Measurements from ENCODE around the gene PICK1. TPM values are rescaled to one million over a fixed set of nuclear protein-coding genes. Genes with fewer than 3 reads are reported as not detected.

The PICK1 gene
- total RNA-seq = 11.9 and 15.1 TPM in 2 replicates

- Mint-ChIP-seq H3K9me3 (peaks cover 3% of the 10 kb centered on the region), H3K4me3 (peak within 1 kb of the TSS; percentile 96), H3K4me1 (peaks cover 15% of the 10 kb centered on the region), H3K27me3 (peaks cover 7% of the 10 kb centered on the region), H3K27ac (peak within 1 kb of the TSS; percentile 96), H3K36me3 (ENCODE audit: low read depth) (peaks cover 4% of the 10 kb centered on the region)
- peak; percentile 92 for DNase-seq
- intact Hi-C loops (cut with micrococcal nuclease) = no loop called here
These were observed at the start of gene PICK1 for GRCh38 chr22:38056969-38057891. TSS of gene PICK1 (plus strand) at chr22:38057404. CDS start at chr22:38057810, 406 bp downstream.

- Mint-ChIP-seq H3K27ac (no peak overlapping the region), H3K4me1 (no peaks in the 10 kb centered on the region), H3K9me3 (no peaks in the 10 kb centered on the region), H3K36me3 (ENCODE audit: low read depth) (no peaks in the 10 kb centered on the region), H3K4me3 (no peak overlapping the region), H3K27me3 (peaks cover 2% of the 10 kb centered on the region)
- intact Hi-C loops (cut with micrococcal nuclease) = no loop called here
- DNase-seq = no peak
These were observed 48.0 kb upstream of the PICK1 start for GRCh38 chr22:38009000-38009806.

- intact Hi-C loops (cut with micrococcal nuclease) = no loop called here
- no peaks in the 10 kb centered on the region for H3K36me3 Mint-ChIP-seq (ENCODE audit: low read depth)
- no peaks in the 10 kb centered on the region for H3K4me1 Mint-ChIP-seq
- peaks cover 2% of the 10 kb centered on the region for H3K27me3 Mint-ChIP-seq
- no peak for DNase-seq
- no peaks in the 10 kb centered on the region for H3K9me3 Mint-ChIP-seq
- no peak overlapping the region for H3K27ac Mint-ChIP-seq
- H3K4me3 Mint-ChIP-seq = no peak overlapping the region
These were observed 44.6 kb upstream of the PICK1 start for GRCh38 chr22:38012604-38013072.

- H3K27ac Mint-ChIP-seq = no peak overlapping the region
- intact Hi-C loops (cut with micrococcal nuclease) = no loop called here
- H3K4me3 Mint-ChIP-seq = no peak overlapping the region
- peaks cover 2% of the 10 kb centered on the region for H3K27me3 Mint-ChIP-seq
- no peak for DNase-seq
- H3K9me3 Mint-ChIP-seq = no peaks in the 10 kb centered on the region
- H3K4me1 Mint-ChIP-seq = no peaks in the 10 kb centered on the region
- H3K36me3 Mint-ChIP-seq (ENCODE audit: low read depth) = no peaks in the 10 kb centered on the region
These were observed 43.1 kb upstream of the PICK1 start for GRCh38 chr22:38014083-38014482.

- Mint-ChIP-seq H3K4me1 (no peaks in the 10 kb centered on the region), H3K9me3 (no peaks in the 10 kb centered on the region), H3K27ac (no peak overlapping the region), H3K4me3 (no peak overlapping the region), H3K27me3 (no peaks in the 10 kb centered on the region), H3K36me3 (ENCODE audit: low read depth) (no peaks in the 10 kb centered on the region)
- DNase-seq = no peak
- intact Hi-C loops (cut with micrococcal nuclease) = no loop called here
These were observed 40.7 kb upstream of the PICK1 start for GRCh38 chr22:38016182-38017151.

- no peaks in the 10 kb centered on the region for H3K4me1 Mint-ChIP-seq
- no peaks in the 10 kb centered on the region for H3K27me3 Mint-ChIP-seq
- no peaks in the 10 kb centered on the region for H3K36me3 Mint-ChIP-seq (ENCODE audit: low read depth)
- no peak for DNase-seq
- intact Hi-C loops (cut with micrococcal nuclease) = no loop called here
- no peak overlapping the region for H3K27ac Mint-ChIP-seq
- H3K4me3 Mint-ChIP-seq = no peak overlapping the region
- no peaks in the 10 kb centered on the region for H3K9me3 Mint-ChIP-seq
These were observed 39.8 kb upstream of the PICK1 start for GRCh38 chr22:38017272-38017920.

DNA sequence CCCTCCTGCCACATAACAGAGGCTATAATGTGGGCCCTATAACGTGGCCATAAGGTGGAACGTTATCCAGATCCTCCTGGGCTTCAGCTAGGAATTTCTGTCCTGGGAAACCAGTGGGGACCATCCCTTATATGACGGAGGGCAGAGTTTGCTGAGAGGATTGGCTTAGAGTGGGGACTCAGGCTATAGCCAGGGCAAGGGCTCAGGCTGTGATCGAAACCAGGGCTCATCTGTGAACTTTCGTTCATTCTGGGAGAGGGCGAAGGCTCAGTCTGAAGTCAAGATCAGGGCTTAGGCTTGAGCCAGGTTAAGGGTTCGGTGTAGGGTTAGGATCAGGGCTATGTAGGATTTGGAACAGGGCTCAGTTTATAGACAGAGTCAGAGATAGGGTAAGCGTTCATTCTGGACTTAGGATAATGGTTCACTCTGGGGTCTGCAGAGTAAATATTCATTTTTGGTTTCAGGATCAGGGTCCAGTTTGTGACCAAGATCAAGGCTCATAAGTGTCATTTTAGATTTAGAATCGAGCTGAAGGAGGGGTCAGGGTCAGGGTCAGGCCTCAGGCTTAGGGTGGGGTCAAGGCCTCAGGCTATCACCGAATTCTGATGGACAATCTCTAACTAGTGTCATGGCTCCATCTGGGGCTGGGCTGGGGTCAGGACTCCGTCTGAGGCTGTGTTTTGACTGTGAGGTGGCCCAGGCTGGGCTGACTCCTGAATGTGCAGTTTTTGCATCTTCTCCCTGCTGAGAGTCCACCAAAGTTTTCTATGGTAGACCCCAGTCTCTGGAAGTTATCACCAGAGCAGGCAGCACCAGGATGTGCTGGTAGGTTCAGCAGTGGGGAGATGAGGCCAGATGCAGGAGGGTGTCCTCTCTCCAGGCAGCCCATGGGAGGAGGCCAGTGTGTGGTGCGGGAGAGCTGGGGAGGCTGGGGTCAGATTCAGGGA lies 39.0 kb upstream of the PICK1 start:
- intact Hi-C loops (cut with micrococcal nuclease) = no loop called here
- no peaks in the 10 kb centered on the region for H3K27me3 Mint-ChIP-seq
- H3K36me3 Mint-ChIP-seq (ENCODE audit: low read depth) = no peaks in the 10 kb centered on the region
- no peak overlapping the region for H3K27ac Mint-ChIP-seq
- no peaks in the 10 kb centered on the region for H3K4me1 Mint-ChIP-seq
- DNase-seq = no peak
- no peak overlapping the region for H3K4me3 Mint-ChIP-seq
- no peaks in the 10 kb centered on the region for H3K9me3 Mint-ChIP-seq

GRCh38 chr22:38018938-38019827 lies 38.0 kb upstream of the PICK1 start:
- H3K9me3 Mint-ChIP-seq = no peaks in the 10 kb centered on the region
- H3K4me1 Mint-ChIP-seq = no peaks in the 10 kb centered on the region
- H3K27me3 Mint-ChIP-seq = no peaks in the 10 kb centered on the region
- H3K36me3 Mint-ChIP-seq (ENCODE audit: low read depth) = no peaks in the 10 kb centered on the region
- H3K27ac Mint-ChIP-seq = no peak overlapping the region
- intact Hi-C loops (cut with micrococcal nuclease) = no loop called here
- no peak overlapping the region for H3K4me3 Mint-ChIP-seq
- no peak for DNase-seq

GRCh38 chr22:38021206-38021605 lies 36.0 kb upstream of the PICK1 start:
- no peak for DNase-seq
- no peak overlapping the region for H3K27ac Mint-ChIP-seq

DNA sequence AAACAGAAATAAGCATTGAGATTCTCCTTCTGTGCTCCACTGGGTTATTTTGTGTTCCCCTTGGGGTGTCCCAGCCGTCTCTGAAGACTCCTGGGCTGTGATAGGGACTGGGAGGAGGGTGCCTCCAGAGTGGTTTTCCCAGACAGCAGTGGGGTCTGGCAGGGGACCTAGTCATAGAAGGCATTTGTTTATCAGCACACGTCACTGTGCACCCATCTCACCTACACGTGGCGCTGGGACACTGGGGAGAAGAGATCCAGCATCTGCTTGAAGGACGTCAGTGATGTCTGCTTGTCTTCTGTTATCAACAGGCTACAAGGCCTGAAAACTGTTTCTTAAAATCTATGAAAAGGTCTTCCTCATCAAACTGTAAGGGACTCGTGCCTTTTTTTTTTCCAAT lies 34.2 kb upstream of the PICK1 start:
- H3K9me3 Mint-ChIP-seq = no peaks in the 10 kb centered on the region
- H3K36me3 Mint-ChIP-seq (ENCODE audit: low read depth) = no peaks in the 10 kb centered on the region
- DNase-seq = no peak
- H3K27ac Mint-ChIP-seq = no peak overlapping the region
- H3K4me3 Mint-ChIP-seq = no peak overlapping the region
- no peaks in the 10 kb centered on the region for H3K4me1 Mint-ChIP-seq
- no peaks in the 10 kb centered on the region for H3K27me3 Mint-ChIP-seq
- intact Hi-C loops (cut with micrococcal nuclease) = no loop called here

More at GRCh38 chr22:38021206-38021605, 36.0 kb upstream of the PICK1 start:
- Mint-ChIP-seq H3K36me3 (ENCODE audit: low read depth) (no peaks in the 10 kb centered on the region), H3K4me1 (no peaks in the 10 kb centered on the region), H3K27me3 (no peaks in the 10 kb centered on the region), H3K4me3 (no peak overlapping the region), H3K9me3 (no peaks in the 10 kb centered on the region)
- intact Hi-C loops (cut with micrococcal nuclease) = no loop called here

GRCh38 chr22:38025514-38025913 lies 31.7 kb upstream of the PICK1 start:
- H3K36me3 Mint-ChIP-seq (ENCODE audit: low read depth) = no peaks in the 10 kb centered on the region
- no peaks in the 10 kb centered on the region for H3K4me1 Mint-ChIP-seq
- no peaks in the 10 kb centered on the region for H3K27me3 Mint-ChIP-seq
- H3K9me3 Mint-ChIP-seq = no peaks in the 10 kb centered on the region
- no peak overlapping the region for H3K27ac Mint-ChIP-seq
- H3K4me3 Mint-ChIP-seq = no peak overlapping the region
- no peak for DNase-seq
- intact Hi-C loops (cut with micrococcal nuclease) = no loop called here

Measured in activated CD4-positive, alpha-beta T cell treated with anti-CD3 and anti-CD28 coated beads, Interleukin-2, amount 10 ng/mL, durations not matched to agents 24 days and 14 days (primary cell).